Muscle of leg (tissue), 11 donors: ENCODE results near the gene PITX1. TPM values are rescaled to one million over a fixed set of nuclear protein-coding genes. Genes with fewer than 3 reads are reported as not detected.
"Not testable (repeated sequence)": the region's sequence is repeated elsewhere in the genome, so short reads cannot be mapped to it uniquely, and the experiment has no call there.

Source experiments
- DNase-seq: peaks from one replicate; pipeline ENCODE4 v3.0.0; 2013
- H3K27ac ChIP-seq: one replicate; pipeline ENCODE4 v1.5.1; 2013; ENCODE audit warnings: mild to moderate bottlenecking, low read length, control low read depth
- H3K27me3 ChIP-seq: one replicate; pipeline ENCODE4 v1.6.1; 2013; ENCODE audit warnings: low read length; ENCODE audit not compliant: control insufficient read depth, insufficient read depth
- H3K36me3 ChIP-seq: one replicate; pipeline ENCODE4 v1.6.1; 2013; ENCODE audit warnings: low read length; ENCODE audit not compliant: control insufficient read depth, insufficient read depth
- H3K4me1 ChIP-seq: one replicate; pipeline ENCODE4 v1.6.1; 2013; ENCODE audit warnings: low read length; ENCODE audit not compliant: control insufficient read depth, insufficient read depth
- H3K4me3 ChIP-seq: one replicate; pipeline ENCODE4 v1.5.1; 2013; ENCODE audit warnings: low read length, control low read depth
- H3K9me3 ChIP-seq: replicated peaks from 2 replicates; pipeline ENCODE4 v1.6.1; 2013; ENCODE audit warnings: low read depth, low read length; ENCODE audit not compliant: control insufficient read depth
- WGBS: methylation state at CpG from one replicate; pipeline ENCODE4 v1.1.5; 2013; ENCODE audit warnings: missing lambda C conversion rate; ENCODE audit not compliant: insufficient coverage; 5-methylcytosine and 5-hydroxymethylcytosine counted together
- polyA plus RNA-seq, 8 donors: library from polyadenylated mRNA; unstranded; fragments of 120-200 nt; gene quantifications; one replicate each; pipeline versions ENCODE4 v1.2.1 to v1.2.3, GENCODE V29; 2013; ENCODE audit warnings: inconsistent platforms in 1 of 8, low replicate concordance in 1 of 8; ENCODE audit not compliant: insufficient read length in 8 of 8, insufficient read depth in 1 of 8
- total RNA-seq: library from RNA; stranded (reverse); fragments of 120-200 nt; gene quantifications from one replicate; pipeline ENCODE4 v1.2.4, GENCODE V29; 2013

PITX1 gene
- total and polyA plus RNA-seq, 9 donors: 3.6 to 11.1 (median 8.0) TPM

- WGBS: 60% methylated on average over 4 of the region's 11 CpGs
- H3K4me3 ChIP-seq: no peak overlapping the region
- no peaks in the 10 kb centered on the region for H3K36me3 ChIP-seq
- no peaks in the 10 kb centered on the region for H3K9me3 ChIP-seq
- no peaks in the 10 kb centered on the region for H3K27me3 ChIP-seq
- H3K27ac ChIP-seq: no peak overlapping the region
- no peak for DNase-seq
- no peaks in the 10 kb centered on the region for H3K4me1 ChIP-seq
These were observed 37.0 kb downstream of the PITX1 start for GRCh38 chr5:134997015-134997414.

GRCh38 chr5:134995850-134996402, 38.1 kb downstream of the PITX1 start:
- no peaks in the 10 kb centered on the region for H3K36me3 ChIP-seq
- no peaks in the 10 kb centered on the region for H3K4me1 ChIP-seq
- no peak overlapping the region for H3K27ac ChIP-seq
- no peak overlapping the region for H3K4me3 ChIP-seq
- H3K9me3 ChIP-seq: no peaks in the 10 kb centered on the region
- DNase-seq: no peak
- WGBS: 92% methylated on average over 7 of the region's 8 CpGs
- no peaks in the 10 kb centered on the region for H3K27me3 ChIP-seq

GRCh38 chr5:134994560-134995156, 39.4 kb downstream of the PITX1 start:
- no peaks in the 10 kb centered on the region for H3K9me3 ChIP-seq
- 74% methylated on average over 2 of the region's 2 CpGs for WGBS
- H3K27me3 ChIP-seq: no peaks in the 10 kb centered on the region
- H3K4me1 ChIP-seq: no peaks in the 10 kb centered on the region
- DNase-seq: peak; percentile 18
- H3K36me3 ChIP-seq: no peaks in the 10 kb centered on the region
- H3K4me3 ChIP-seq: no peak overlapping the region
- no peak overlapping the region for H3K27ac ChIP-seq

GRCh38 chr5:134993161-134993560, 40.9 kb downstream of the PITX1 start:
- H3K9me3 ChIP-seq: no peaks in the 10 kb centered on the region
- H3K27me3 ChIP-seq: no peaks in the 10 kb centered on the region
- H3K36me3 ChIP-seq: no peaks in the 10 kb centered on the region
- no peaks in the 10 kb centered on the region for H3K4me1 ChIP-seq
- H3K4me3 ChIP-seq: no peak overlapping the region
- DNase-seq: no peak
- H3K27ac ChIP-seq: no peak overlapping the region
- no CpG with 5 or more reads among the region's 2 CpGs for WGBS

GRCh38 chr5:134992148-134992547, 41.9 kb downstream of the PITX1 start:
- DNase-seq: no peak
- H3K27ac ChIP-seq: no peak overlapping the region
- no peaks in the 10 kb centered on the region for H3K9me3 ChIP-seq
- H3K27me3 ChIP-seq: no peaks in the 10 kb centered on the region
- H3K36me3 ChIP-seq: no peaks in the 10 kb centered on the region
- no peak overlapping the region for H3K4me3 ChIP-seq
- H3K4me1 ChIP-seq: no peaks in the 10 kb centered on the region
- no CpG with 5 or more reads among the region's 5 CpGs for WGBS

GRCh38 chr5:134990183-134990582, 43.8 kb downstream of the PITX1 start:
- not testable (repeated sequence) for H3K4me3 ChIP-seq, H3K36me3 ChIP-seq, H3K4me1 ChIP-seq, H3K27me3 ChIP-seq, H3K27ac ChIP-seq, H3K9me3 ChIP-seq, DNase-seq
- WGBS: 58% methylated on average over 5 of the region's 5 CpGs

GRCh38 chr5:134989266-134989830, 44.7 kb downstream of the PITX1 start:
- H3K4me3 ChIP-seq: no peak overlapping the region
- no peaks in the 10 kb centered on the region for H3K27me3 ChIP-seq
- no peaks in the 10 kb centered on the region for H3K4me1 ChIP-seq
- H3K36me3 ChIP-seq: no peaks in the 10 kb centered on the region
- DNase-seq: no peak
- no peak overlapping the region for H3K27ac ChIP-seq
- no CpG with 5 or more reads among the region's 3 CpGs for WGBS
- H3K9me3 ChIP-seq: no peaks in the 10 kb centered on the region

- WGBS: no CpG with 5 or more reads among the region's 1 CpG
- no peak overlapping the region for H3K4me3 ChIP-seq
- peaks cover 25% of the 10 kb centered on the region for H3K9me3 ChIP-seq
- no peaks in the 10 kb centered on the region for H3K4me1 ChIP-seq
- H3K27me3 ChIP-seq: no peaks in the 10 kb centered on the region
- H3K36me3 ChIP-seq: no peaks in the 10 kb centered on the region
- no peak overlapping the region for H3K27ac ChIP-seq
- no peak for DNase-seq
These were observed 51.8 kb downstream of the PITX1 start for GRCh38 chr5:134982230-134982629.

- H3K9me3 ChIP-seq: peaks cover 33% of the 10 kb centered on the region
- no peaks in the 10 kb centered on the region for H3K36me3 ChIP-seq
- 100% methylated on average over 2 of the region's 3 CpGs for WGBS
- H3K27me3 ChIP-seq: no peaks in the 10 kb centered on the region
- H3K4me3 ChIP-seq: no peak overlapping the region
- H3K27ac ChIP-seq: no peak overlapping the region
- H3K4me1 ChIP-seq: no peaks in the 10 kb centered on the region
- DNase-seq: no peak
These were observed 54.6 kb downstream of the PITX1 start for GRCh38 chr5:134979416-134979815.
